Stimulated activated CD8-positive, alpha-beta memory T cell treated with anti-CD3 and anti-CD28 coated beads, Interleukin-7, amount 100 ng/mL, for 1 hour (primary cell): Measurements from ENCODE around the gene RPS6KB2.
A peak's percentile ranks its signal among the peaks of the same experiment; 100 is the strongest.
"Not testable (repeated sequence)": the region's sequence is repeated elsewhere in the genome, so short reads cannot be mapped to it uniquely, and the experiment has no call there.

Source experiments
- DNase-seq, 2 donors: peaks; one replicate each; pipeline ENCODE4 v3.0.0-alpha.2; 2020; ENCODE audit warnings: low read depth in 2 of 2

Gene RPS6KB2

DNA sequence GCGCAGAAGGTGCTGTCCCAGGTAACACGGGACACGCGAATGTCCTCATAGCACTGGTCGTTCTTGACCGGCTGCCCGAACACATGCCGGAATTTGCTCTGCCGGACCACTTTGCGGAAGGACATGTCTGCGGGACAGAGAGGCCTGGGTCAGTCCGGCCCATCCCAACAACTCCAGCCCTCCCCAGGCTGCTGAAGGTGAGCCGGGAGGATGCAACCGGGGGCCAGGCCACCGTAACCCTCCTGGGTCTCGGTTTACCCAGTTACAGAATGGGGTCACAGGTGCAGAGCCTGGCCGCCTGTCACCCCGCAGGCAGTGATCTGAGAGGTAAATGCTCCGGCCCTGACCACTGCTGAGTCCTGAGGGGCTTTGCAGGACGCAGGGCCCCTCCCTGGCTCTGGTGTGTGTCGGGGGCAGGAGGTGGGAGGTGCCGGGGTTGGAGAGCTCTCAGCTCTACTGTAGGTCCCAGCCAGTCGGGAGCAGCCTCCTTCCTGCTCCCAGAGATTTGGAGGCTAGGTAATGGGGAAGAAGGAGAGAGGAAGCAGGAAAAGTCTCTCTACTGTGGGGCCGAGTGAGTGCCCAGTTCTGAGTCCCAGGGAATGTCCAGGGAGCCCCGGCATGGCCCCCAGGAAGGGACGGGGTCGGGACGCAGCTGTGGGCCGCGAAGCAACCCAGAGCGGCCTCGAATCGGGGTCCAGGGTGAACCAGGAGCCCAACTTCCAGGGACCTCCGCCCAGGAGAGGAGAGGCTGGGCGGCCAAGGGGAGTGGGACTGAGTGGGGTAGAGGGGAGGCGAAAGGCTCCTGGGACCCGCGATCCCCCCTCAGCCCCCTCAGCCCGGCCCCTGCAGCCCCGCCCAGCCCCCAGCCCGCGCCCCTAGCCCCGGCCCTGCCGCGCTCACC, 14.5 kb downstream of the RPS6KB2 start:
- DNase-seq, result no peak

DNA sequence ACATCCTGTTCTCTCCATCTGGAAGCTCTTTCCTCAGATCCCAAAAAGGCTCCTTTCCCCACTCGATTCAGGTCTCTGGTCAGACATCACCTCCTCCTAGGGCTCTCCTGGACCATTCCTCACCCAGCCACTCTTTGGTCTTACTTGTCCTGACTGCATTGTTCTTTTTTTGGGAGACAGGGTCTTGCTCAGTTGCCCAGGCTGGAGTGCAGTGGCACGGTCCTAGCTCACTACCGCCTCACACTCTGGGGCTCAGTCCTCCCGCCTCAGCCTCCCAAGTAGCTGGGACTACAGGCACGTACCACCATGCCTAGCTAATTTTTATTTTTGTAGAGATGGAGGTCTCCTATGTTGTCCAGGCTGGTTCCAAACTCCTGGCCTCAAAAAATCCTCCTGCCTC, 17.2 kb downstream of the RPS6KB2 start:
- DNase-seq, result no peak

GRCh38 chr11:67448220-67448609, 19.9 kb downstream of the RPS6KB2 start:
- no peak for DNase-seq

DNA sequence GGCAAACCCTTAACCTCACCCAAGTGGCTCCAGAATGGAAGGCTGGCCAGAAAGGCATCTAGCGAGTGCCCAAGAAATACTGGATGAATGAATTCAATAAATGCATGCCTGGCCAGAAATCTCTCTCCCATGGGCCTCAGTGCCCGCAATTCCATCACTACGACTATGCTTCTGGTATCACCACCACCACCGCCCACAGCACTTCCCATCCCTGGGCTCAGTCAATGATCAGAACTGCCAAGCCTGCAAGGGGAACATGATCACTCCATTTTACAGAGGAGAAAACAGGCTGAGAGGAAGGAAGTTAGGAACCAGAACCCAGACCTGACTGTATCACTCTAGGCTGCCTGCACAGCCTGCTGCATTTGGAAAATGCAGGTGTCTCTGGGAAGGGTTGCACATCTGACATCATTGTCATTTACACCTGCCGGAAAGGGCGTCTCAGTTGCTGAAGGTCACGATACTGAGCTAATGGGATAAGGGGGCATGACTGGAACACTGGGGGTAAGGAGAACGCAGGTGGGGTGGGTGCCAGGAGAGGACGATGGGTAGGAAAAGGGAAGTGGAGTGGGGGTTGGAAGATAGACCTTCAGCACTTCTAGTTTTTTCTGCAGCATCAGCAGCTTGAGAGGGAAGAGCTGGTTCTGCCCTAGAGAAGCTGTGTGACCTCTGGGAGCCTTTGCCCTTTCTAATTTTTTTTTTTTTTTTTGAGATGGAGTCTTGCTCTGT, 21.0 kb downstream of the RPS6KB2 start:
- no peak for DNase-seq

DNA sequence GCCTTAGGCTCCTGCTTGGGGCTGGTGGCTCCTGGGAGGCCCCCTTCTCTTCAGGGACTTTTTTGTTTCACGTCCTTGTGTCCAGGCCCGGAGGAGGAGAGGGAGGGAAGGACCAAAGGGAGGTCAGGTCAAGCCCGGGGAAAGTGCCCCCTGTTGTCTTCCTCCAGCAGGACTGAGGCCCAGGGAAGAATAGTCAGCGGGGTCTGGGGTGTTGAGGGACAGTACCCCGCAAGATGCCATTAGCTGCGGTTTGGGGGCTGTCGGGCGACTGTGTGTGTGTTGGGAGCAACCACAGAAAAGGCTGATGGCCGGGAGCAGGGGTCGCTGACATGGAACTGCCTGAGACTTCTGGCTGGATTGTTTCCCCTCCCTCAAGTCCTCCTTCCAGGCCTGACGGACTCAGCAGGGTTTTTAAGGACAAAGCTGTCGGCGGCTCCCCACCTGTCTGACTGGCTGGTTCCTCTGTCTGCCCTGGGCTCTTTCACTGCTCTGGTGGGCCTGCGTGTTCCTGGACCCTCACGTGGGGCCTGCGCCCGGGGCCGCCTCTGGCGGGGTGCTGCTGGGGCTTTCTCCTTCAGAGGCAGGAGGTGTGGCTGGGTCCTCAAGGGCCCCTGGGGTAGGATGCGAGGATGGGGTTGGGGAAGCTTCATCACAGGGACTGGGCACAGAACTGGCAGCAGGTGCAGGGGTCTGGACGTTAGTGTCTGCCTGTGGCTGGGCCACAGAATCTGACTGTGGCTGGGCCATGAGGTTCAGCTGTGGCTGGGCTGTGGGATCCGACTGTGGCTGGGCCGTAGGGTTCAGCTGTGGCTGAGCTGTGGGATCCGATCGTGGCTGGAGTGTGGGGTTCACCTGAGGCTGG, 22.7 kb downstream of the RPS6KB2 start:
- no peak for DNase-seq

- DNase-seq, result no peak
Observed at GRCh38 chr11:67451658-67451976, 23.3 kb downstream of the RPS6KB2 start.

DNA sequence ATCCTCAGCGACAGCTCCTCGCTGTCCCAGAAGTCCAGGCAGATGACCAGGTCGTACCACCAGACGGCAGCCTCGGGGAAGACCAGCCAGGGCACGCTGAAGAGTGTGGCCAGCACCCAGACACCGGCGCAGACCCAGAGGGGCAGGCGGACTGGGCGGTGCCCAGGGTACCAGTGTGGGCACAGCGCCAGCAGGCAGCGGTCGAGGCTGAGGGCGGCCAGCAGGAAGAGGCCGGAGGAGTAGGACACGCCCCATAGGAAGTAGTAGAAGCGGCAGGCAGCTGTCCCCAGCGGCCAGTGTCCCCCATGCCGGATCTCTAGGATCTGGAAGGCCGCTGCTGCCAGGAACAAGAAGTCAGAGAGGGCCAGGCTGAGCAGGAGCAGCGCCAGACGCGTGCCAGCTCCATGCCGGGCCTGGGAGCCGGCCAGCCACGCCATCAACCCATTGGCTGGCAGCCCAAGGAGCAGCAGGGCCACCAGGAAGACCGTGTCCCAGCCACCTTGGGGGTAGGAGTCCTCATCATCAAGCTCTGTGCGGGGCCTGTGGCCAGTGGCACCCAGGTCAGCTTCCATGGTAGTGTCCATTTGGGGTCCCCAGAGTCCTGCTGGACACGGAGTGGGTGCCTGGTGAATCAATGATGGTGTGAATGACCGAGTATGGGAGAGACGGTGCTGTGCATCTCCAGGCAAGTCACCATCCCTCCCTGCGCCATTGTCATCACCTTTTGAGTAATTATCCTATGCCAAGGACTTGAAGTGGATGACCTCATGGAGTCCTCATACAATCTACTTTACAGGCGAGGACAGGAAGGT, 24.1 kb downstream of the RPS6KB2 start, which contains the start of gene GPR152:
GPR152 (minus strand) TSS at position 589 of the 812 bp plus-strand sequence; CDS start at position 584, 5 bp downstream.
- DNase-seq, result no peak

DNA sequence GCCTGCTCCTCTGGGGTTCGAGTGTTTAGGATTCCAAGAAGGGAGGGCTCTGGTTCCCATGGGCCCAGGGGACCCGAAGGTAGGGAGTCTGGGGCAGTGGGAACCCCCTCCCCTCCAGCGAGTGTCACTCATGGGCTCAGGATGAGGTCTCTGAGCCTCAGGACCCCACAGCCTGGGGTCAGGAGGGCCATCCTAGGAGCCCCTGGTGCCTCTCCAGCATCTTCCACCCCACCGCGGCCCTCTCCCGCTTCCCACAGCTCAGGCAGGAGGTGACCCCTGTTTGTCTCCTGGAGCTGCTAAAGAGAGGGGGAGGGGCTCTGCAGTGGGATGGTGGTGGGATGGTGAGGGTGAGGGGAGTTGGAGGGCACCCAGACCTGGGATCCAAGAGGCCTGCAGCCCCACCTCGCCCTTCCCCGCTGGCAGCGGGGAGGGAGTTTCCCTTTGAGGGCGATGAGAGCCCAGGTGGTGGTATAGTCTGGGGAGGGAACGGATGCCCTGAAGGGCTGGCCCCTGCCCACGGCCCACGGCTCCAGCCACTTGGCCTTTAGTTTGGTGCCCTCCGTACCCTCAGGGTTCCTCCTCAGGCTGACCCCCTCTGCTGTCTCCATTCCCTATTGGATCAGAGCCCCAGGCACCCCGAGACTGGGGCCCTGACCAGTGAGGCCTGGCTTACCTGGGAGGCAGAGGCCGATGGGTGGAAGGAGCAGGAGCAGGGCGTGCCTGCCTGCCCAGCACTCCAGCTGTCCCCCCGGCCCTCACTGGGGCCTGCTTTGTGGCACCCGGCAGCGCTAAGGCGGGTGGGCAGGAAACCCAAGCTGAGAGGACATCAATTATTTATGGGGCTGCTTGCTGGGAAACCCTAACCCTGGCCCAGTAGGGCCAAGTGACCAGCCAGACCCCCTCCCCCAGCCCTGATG, 25.8 kb downstream of the RPS6KB2 start:
- DNase-seq, result no peak

- DNase-seq, result no peak
Observed at GRCh38 chr11:67455054-67455453, 26.8 kb downstream of the RPS6KB2 start, which contains the start of gene CABP4. Gene CABP4, plus strand, starts transcription at chr11:67455354. Its CDS starts 70 bp downstream, at chr11:67455424.

DNA sequence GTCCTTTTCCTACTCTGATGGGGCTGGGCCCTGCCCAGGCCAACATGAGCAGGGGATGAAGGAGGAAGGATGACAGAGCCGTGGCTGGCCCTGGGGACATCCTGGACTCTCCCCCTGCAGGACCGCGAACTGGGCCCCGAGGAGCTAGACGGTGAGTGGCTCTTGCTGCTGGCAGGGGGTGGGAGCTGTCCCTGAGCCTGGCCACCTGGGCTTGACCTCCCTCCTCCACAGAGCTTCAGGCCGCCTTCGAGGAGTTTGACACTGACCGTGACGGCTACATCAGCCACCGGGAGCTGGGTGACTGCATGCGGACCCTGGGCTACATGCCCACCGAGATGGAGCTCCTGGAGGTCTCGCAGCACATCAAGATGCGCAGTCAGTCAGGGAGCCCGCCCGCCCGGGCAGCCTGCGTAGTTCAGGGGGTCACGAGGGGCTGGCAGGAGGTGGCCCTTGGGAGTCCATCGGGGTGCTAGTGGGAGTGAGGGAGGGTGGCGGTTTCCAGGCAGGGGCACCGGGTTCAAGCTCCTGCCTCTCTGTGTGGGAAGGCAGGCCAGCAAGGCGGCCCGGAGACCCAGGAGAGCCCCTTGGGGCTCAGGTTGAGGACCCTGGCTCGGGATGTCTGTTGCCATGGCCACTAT, 27.9 kb downstream of the RPS6KB2 start:
- DNase-seq, result no peak

- no peak for DNase-seq
Observed at GRCh38 chr11:67457453-67457852, 29.2 kb downstream of the RPS6KB2 start.

- DNase-seq, result no peak
Observed at GRCh38 chr11:67458266-67458665, 30.0 kb downstream of the RPS6KB2 start.

DNA sequence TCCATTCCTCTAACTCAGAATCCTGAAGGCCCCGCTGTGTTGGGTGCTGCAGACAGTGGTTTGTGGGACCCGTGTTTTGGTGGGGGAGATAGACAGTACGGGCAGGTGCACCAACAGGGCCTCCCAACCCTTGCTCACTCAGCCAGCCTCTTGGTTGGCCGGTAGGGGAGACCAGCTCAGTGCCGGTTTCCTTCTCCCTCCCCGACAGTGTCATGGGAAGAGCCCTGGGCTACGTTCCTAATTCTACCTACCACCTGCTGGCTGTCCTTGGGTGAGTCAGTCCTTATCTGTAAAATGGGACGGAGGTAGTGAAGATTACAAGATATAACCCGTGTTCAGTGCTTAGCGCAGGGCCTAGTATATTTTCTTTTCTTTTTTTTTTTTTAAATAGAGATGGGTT, 34.9 kb downstream of the RPS6KB2 start:
- no peak for DNase-seq

- no peak for DNase-seq
Observed at GRCh38 chr11:67463680-67464410, 35.6 kb downstream of the RPS6KB2 start.

- peak; percentile 75 to 84 for DNase-seq
Observed at GRCh38 chr11:67464411-67465188, 36.3 kb downstream of the RPS6KB2 start.

- DNase-seq, result no peak
Observed at GRCh38 chr11:67465189-67465510, 36.9 kb downstream of the RPS6KB2 start.

- not testable (repeated sequence) for DNase-seq
Observed at GRCh38 chr11:67465530-67465929, 37.2 kb downstream of the RPS6KB2 start.

DNA sequence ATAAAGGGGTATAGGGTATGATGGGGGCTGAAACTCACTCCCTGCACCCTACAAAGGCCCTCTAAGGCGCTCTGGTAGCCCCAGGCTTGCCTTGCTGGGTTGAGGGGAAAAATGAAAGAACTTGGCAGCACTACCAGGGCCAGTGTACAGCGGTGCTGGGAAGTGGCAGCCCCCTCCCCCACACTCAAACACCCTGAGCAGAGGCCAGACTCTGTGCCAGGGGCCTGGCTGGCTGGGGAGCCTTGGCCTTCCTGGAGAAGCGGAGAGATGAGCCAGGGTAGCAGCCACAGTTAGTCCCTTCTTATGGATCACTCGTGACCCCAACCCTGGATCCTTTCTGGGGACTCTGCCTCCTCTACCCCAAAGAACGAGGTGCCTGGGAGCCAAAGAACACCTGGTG, 38.1 kb downstream of the RPS6KB2 start:
- DNase-seq, result no peak
